Tibial nerve (tissue), 4 donors: ENCODE results near the gene THSD4.

Source experiments
- CTCF ChIP-seq, 5 experiments: fragments of 200-600 bp in 3 of 5; fragments of 450-650 bp in 2 of 5; sonication (generic) in 3 of 5; IDR thresholded peaks; one replicate each; pipeline ENCODE4 v1.5.1; 2016 to 2019; ENCODE audit warnings: antibody characterized with exemption in 5 of 5, mild to moderate bottlenecking in 3 of 5, moderate library complexity in 2 of 5
- EP300 ChIP-seq, 2 donors: sonication (generic); formaldehyde crosslinking; IDR thresholded peaks; one replicate each; pipeline ENCODE4 v1.6.1; 2017; ENCODE audit warnings: antibody characterized with exemption in 2 of 2, mild to moderate bottlenecking in 1 of 2

- TF ChIP-seq CTCF (IDR thresholded peaks at IDR 0.05) = no peak
- TF ChIP-seq EP300 (IDR thresholded peaks at IDR 0.05) = no peak
Measured at GRCh38 chr15:71252740-71253047, 137.4 kb downstream of the THSD4 start.
